GM13977 (cell line): ENCODE measurements around the gene RPAP3.

Experiments used
- DNase-seq: peaks from one replicate; pipeline ENCODE4 v3.0.0; 2012; ENCODE audit warnings: low spot score
- CTCF ChIP-seq: IDR thresholded peaks from 2 replicates; pipeline ENCODE4 v1.5.1; 2012; ENCODE audit warnings: mild to moderate bottlenecking, control low read depth; ENCODE audit not compliant: insufficient read depth; ENCODE audit errors: extremely low read depth, missing control alignments
- in situ Hi-C: fragments of 300-500 bp; cut with MboI; formaldehyde crosslinking; loops from one replicate; pipeline ENCODE4 v1.12.0; 2022; ENCODE audit warnings: low sequenced_read_pairs, low pct_unique_long_range_greater_than_20kb, mixed read lengths, inconsistent platforms; ENCODE audit not compliant: unreplicated experiment

Gene RPAP3

GRCh38 chr12:47752121-47752520 is 46.3 kb upstream of the RPAP3 start:
- in situ Hi-C loops, result no loop called here
- no peak for DNase-seq
- no peak for TF ChIP-seq CTCF

- in situ Hi-C loops, result no loop called here
- no peak for DNase-seq
- no peak for TF ChIP-seq CTCF
Observed at GRCh38 chr12:47751561-47751960, 45.7 kb upstream of the RPAP3 start.

- DNase-seq, result no peak
- in situ Hi-C loops, result no loop called here
- no peak for TF ChIP-seq CTCF
Observed at GRCh38 chr12:47750916-47751470, 45.2 kb upstream of the RPAP3 start.

GRCh38 chr12:47750229-47750798 is 44.5 kb upstream of the RPAP3 start:
- DNase-seq, result no peak
- in situ Hi-C loops, result no loop called here
- TF ChIP-seq CTCF, result no peak

- no peak for DNase-seq
- no peak for TF ChIP-seq CTCF
- in situ Hi-C loops, result loop anchor here (25.0 kb wide), 1 partner anchor 413 kb away; the partner anchor contains the start of gene ASB8
Observed at GRCh38 chr12:47748899-47749298, 43.1 kb upstream of the RPAP3 start.

- no peak for TF ChIP-seq CTCF
- DNase-seq, result no peak
- in situ Hi-C loops, result loop anchor here (25.0 kb wide), 1 partner anchor 414 kb away; the partner anchor contains the start of gene ASB8
Observed at GRCh38 chr12:47748507-47748828, 42.6 kb upstream of the RPAP3 start.
